Ovary (tissue), 9 donors: ENCODE data around the gene LTO1. TPM values are rescaled to one million over a fixed set of nuclear protein-coding genes. Genes with fewer than 3 reads are reported as not detected.

Source experiments
- DNase-seq, 5 donors: peaks; one replicate each; pipeline ENCODE4 v3.0.0-alpha.2; 2019 to 2020
- H3K27ac ChIP-seq, 2 donors: fragments of 200-600 bp; one replicate each; pipeline versions ENCODE4 v1.5.1 to v1.8.0; 2019 to 2022
- H3K27me3 ChIP-seq: fragments of 200-600 bp; one replicate; pipeline ENCODE4 v1.8.0; 2022
- H3K36me3 ChIP-seq: fragments of 200-600 bp; sonication (generic); one replicate; pipeline ENCODE4 v1.5.1; 2019
- H3K4me1 ChIP-seq: one replicate; pipeline ENCODE4 v1.8.1; 2013; ENCODE audit warnings: mild to moderate bottlenecking, moderate library complexity; ENCODE audit not compliant: insufficient read depth
- H3K4me3 ChIP-seq: fragments of 200-600 bp; sonication (generic); one replicate; pipeline ENCODE4 v1.5.1; 2017
- H3K9me3 ChIP-seq, 2 donors: fragments of 200-600 bp in 1 of 2; sonication (generic) in 1 of 2; one replicate each; pipeline versions ENCODE4 v1.5.1 to v1.8.1; 2013 to 2019; ENCODE audit warnings: mild to moderate bottlenecking in 1 of 2, moderate library complexity in 1 of 2
- CTCF ChIP-seq, 3 donors: fragments of 450-650 bp in 2 of 3; fragments of 200-600 bp in 1 of 3; IDR thresholded peaks; one replicate each; pipeline versions ENCODE4 v1.5.1 to v1.8.0; 2016 to 2022; ENCODE audit warnings: antibody characterized with exemption in 3 of 3, mild to moderate bottlenecking in 1 of 3
- EP300 ChIP-seq: sonication (generic); formaldehyde crosslinking; IDR thresholded peaks from one replicate; pipeline ENCODE4 v1.6.1; 2017; ENCODE audit warnings: antibody characterized with exemption
- POLR2A ChIP-seq: fragments of 450-650 bp; IDR thresholded peaks from one replicate; pipeline ENCODE4 v1.6.1; 2017; ENCODE audit warnings: antibody characterized with exemption, mild to moderate bottlenecking, moderate library complexity
- WGBS, 3 donors: extraction: QIAGEN DNeasy Blood & Tissue Kit in 1 of 3; methylation state at CpG; one replicate each; pipeline versions ENCODE4 v1.1.5 to v1.1.7; 2013 to 2017; 5-methylcytosine and 5-hydroxymethylcytosine counted together
- intact Hi-C, 4 donors: fragments of 100-400 bp; cut with DNase I; formaldehyde crosslinking; loops; one replicate each; pipeline versions ENCODE4 v1.11.0 to v1.15.1; 2022 to 2023
- polyA plus RNA-seq, 2 donors: library from polyadenylated mRNA; stranded (reverse); fragments of 200-250 nt in 1 of 2; fragments of 350-450 nt in 1 of 2; fragmentation: Illumina TruSeq in 1 of 2; extraction: RNeasy Lipid Tissue Mini Kit (QIAGEN cat#74804) in 1 of 2; gene quantifications; one replicate each; pipeline ENCODE4 v1.2.3, GENCODE V29; 2013 to 2014
- total RNA-seq, 7 donors: library from RNA; depleted of rRNA in 2 of 7; stranded (reverse); fragments of >200 nt in 2 of 7; fragmentation: NEBNext Ultra II Directional in 3 of 7; extraction: Animal tissue kit (Norgen Biotek cat#: 25700) in 3 of 7; gene quantifications; one replicate each; pipeline versions ENCODE4 v1.1.0 to v1.2.4, GENCODE V29; 2016 to 2023
- donor health status: DM: no; HTN: no; CAD: no; lungs with moderate emphysema.
- donor health status: DM: no; HTN: no; CAD: no.
- donor health status: Bipolar disorder and iron deficiency.
- donor health status: DM: yes; HTN: yes; CAD: no.
- donor health status: DM: no; HTN: no; CAD: no.
- donor health status: DM: yes; HTN: yes; CAD: no.

Gene LTO1
- total and polyA plus RNA-seq, 9 donors = 13.4 to 29.9 (median 19.8) TPM

DNA sequence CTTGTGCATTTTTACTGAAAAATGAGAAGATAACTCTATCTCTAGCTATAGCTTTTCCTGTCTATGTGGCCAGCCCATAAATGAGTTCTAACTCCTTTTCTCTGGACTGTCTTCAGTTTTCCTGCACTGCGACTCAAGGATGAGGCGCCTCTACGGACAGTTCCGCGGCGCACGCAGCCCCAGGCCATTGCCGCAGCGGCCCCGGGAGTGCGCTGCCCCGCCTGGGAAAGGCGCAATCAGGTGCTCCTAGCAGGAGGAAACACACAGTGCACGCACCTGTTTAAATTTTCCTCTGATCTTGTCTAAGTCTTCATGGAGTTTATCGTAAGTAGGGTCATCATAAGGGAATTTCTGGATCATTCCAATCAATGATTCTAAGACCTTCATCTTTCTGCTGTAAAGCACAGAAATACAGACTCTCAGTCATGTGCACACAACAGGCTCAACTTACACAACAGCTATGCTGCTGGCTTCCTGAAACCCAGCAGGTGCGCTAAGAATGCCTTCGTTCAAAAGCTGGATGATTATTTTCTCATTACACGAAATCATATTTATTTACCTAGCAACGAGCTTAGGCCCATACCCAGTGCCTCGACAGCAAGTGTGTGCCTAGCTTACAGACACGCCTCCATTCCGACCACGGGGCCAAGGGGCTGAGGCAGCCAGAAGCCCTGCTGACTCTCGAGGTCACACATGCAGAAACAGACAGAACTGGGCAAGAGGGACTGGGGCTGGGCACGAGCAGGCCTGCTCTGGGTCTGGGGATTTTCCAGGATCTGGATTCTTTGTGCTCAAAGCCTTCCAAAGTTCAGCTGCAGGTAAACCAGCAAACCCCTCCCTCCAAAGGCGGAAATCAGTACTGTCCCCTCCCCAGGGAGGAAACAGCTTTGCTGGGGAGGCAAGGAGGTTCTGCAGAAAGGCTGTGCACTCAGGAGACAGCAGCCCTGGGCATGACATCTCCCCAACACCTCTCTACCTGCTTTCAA lies 7.2 kb downstream of the LTO1 start:
- no peak overlapping the region for H3K27ac ChIP-seq
- no peak overlapping the region for H3K4me3 ChIP-seq
- intact Hi-C loops = no loop called here
- TF ChIP-seq EP300 (no peak), POLR2A (no peak), CTCF (IDR thresholded peaks at IDR 0.05) (no peak)
- WGBS, 3 donors = 88 to 90% (median 89%) methylated on average over 26 of the region's 26 CpGs
- peak in 1 of 5 donors; percentile 11 for DNase-seq
- peaks cover 1% of the 10 kb centered on the region for H3K4me1 ChIP-seq
- H3K9me3 ChIP-seq = no peaks in the 10 kb centered on the region
- no peaks in the 10 kb centered on the region for H3K27me3 ChIP-seq
- H3K36me3 ChIP-seq = no peaks in the 10 kb centered on the region

DNA sequence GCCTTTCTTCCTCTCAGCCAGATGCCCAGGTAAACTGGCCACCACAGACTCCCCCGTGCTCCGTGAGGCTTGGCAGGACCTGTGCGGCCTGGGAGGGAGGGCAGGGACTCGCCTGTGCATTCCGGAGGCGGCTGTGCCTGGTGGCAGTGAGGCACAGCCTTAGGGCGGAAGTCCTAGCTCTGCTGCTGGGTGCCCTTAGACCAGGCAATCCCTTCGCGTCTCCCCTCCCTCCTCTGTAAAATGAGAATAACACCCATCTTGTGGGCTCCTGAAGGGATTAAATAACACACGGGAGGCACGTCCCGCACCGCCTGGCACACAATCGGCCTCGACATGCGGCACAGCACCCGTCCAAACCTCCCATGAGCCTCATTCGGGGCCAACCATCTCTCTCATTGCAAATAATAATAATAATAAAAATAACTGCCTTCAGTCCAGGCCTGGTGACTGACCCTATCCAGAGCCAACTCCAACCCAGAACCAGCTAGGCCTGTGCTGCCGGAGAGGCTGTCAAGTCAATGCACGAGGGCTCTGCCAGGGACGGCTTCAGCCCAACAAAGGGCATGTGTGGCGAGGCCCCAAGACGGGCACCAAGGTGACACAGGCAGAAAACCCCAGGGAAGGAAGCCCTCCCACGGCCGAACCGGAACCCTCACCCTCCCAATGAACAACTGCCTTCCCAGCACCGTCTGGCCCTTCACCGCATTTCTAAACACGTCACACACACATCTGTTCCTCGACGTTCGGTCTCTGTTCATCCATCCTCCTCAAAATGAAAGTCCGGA lies 8.2 kb downstream of the LTO1 start:
- 86 to 88% (median 88%) methylated on average over 33 of the region's 33 CpGs for WGBS, 3 donors
- Histone ChIP-seq H3K4me1 (peaks cover 1% of the 10 kb centered on the region), H3K9me3 (no peaks in the 10 kb centered on the region), H3K27me3 (no peaks in the 10 kb centered on the region), H3K36me3 (no peaks in the 10 kb centered on the region), H3K4me3 (no peak overlapping the region), H3K27ac (no peak overlapping the region)
- intact Hi-C loops = no loop called here
- TF ChIP-seq EP300 (no peak), CTCF (IDR thresholded peaks at IDR 0.05) (no peak), POLR2A (no peak)
- DNase-seq = peak in 1 of 5 donors; percentile 10

DNA sequence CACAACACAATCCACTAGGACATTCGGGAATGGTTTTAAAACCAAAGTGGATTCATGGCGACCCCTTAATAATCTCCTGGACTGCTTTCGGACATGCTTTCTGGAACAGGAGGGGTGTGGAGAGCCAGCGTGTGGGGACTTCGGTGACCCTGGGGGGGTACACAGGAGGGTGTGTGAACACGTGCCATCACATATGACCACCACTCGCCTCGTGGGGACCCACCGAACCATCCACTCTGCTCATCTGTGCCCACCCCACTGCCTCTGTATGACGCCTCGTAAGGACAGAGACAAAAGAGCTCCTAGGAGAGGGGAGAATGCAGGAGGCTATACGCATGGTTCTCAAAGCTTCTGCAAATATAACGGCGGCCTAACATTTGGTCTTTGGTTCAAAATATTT lies 8.9 kb downstream of the LTO1 start:
- TF ChIP-seq CTCF (IDR thresholded peaks at IDR 0.05) = no peak
- no peak for TF ChIP-seq POLR2A
- TF ChIP-seq EP300 = no peak

DNA sequence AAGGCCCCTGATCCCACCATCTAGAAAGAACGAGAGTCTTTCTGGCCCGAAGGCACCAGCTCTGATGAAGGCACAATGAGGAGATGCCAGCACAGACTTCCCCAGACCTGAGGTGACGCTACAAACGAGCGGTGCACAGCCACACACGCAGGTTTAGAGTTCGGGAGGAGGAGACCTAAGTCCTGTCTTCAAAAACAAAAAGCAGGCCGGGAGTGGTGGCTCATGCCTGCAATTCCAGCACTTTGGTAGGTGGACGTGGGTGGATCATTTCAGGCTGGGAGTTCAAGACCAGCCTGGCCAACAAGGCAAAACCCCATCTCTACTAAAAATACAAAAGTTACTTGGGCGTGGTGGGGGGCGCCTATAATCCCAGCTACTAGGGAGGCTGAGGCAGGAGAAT lies 9.5 kb downstream of the LTO1 start:
- H3K36me3 ChIP-seq = no peaks in the 10 kb centered on the region
- no peak for DNase-seq

More for the DNA sequence above, 8.9 kb downstream of the LTO1 start:
- intact Hi-C loops = no loop called here
- Histone ChIP-seq H3K4me3 (no peak overlapping the region), H3K4me1 (peaks cover 1% of the 10 kb centered on the region), H3K36me3 (no peaks in the 10 kb centered on the region), H3K27me3 (no peaks in the 10 kb centered on the region), H3K27ac (no peak overlapping the region), H3K9me3 (no peaks in the 10 kb centered on the region)
- DNase-seq = peak in 1 of 5 donors; percentile 12
- WGBS, 3 donors = 89 to 93% (median 89%) methylated on average over 14 of the region's 14 CpGs

More for the DNA sequence above, 9.5 kb downstream of the LTO1 start:
- Histone ChIP-seq H3K27me3 (no peaks in the 10 kb centered on the region), H3K4me1 (peaks cover 1% of the 10 kb centered on the region), H3K9me3 (no peaks in the 10 kb centered on the region), H3K4me3 (no peak overlapping the region), H3K27ac (no peak overlapping the region)
- intact Hi-C loops = no loop called here
- no peak for TF ChIP-seq EP300
- TF ChIP-seq POLR2A = no peak
- no peak for TF ChIP-seq CTCF (IDR thresholded peaks at IDR 0.05)
- 88 to 93% (median 92%) methylated on average over 11 of the region's 11 CpGs for WGBS, 3 donors
